Right lobe of liver (tissue), 6 donors: Measurements from ENCODE around the gene SLC38A1. TPM values are rescaled to one million over a fixed set of nuclear protein-coding genes. Genes with fewer than 3 reads are reported as not detected.

ENCODE experiments used
- ATAC-seq, 4 donors: fragments of 200-7000 bp; cut with Tn5 transposase; one replicate each; pipeline ENCODE4 v1.9.1; 2020; ENCODE audit warnings: mild to moderate bottlenecking in 4 of 4, moderate library complexity in 4 of 4
- DNase-seq, 3 donors: peaks; one replicate each; pipeline ENCODE4 v3.0.0-alpha.2; 2020
- H3K27ac ChIP-seq, 3 donors: fragments of 200-600 bp; one replicate each; pipeline ENCODE4 v1.8.0; 2022
- H3K27me3 ChIP-seq, 2 donors: fragments of 200-600 bp; one replicate each; pipeline ENCODE4 v1.8.0; 2022
- H3K36me3 ChIP-seq, 4 donors: fragments of 200-600 bp; sonication (generic) in 1 of 4; one replicate each; pipeline versions ENCODE4 v1.5.1 to v1.8.0; 2017 to 2022; ENCODE audit warnings: control low read depth in 1 of 4
- H3K4me1 ChIP-seq, 4 donors: fragments of 200-600 bp; sonication (generic) in 1 of 4; one replicate each; pipeline versions ENCODE4 v1.5.1 to v1.8.0; 2017 to 2022; ENCODE audit warnings: control low read depth in 1 of 4
- H3K4me3 ChIP-seq, 3 donors: fragments of 200-600 bp; one replicate each; pipeline ENCODE4 v1.8.0; 2022
- H3K9me3 ChIP-seq, 4 donors: fragments of 200-600 bp; sonication (generic) in 1 of 4; one replicate each; pipeline versions ENCODE4 v1.5.1 to v1.8.0; 2017 to 2022; ENCODE audit warnings: control low read depth in 1 of 4
- POLR2A ChIP-seq: fragments of 450-650 bp; IDR thresholded peaks from one replicate; pipeline ENCODE4 v1.6.1; 2017; ENCODE audit warnings: antibody characterized with exemption, mild to moderate bottlenecking
- WGBS: methylation state at CpG from one replicate; pipeline ENCODE4 v1.1.6; 2018; ENCODE audit warnings: low coverage, low lambda C conversion rate; ENCODE audit not compliant: insufficient coverage; ENCODE audit errors: missing lambda C conversion rate; 5-methylcytosine and 5-hydroxymethylcytosine counted together
- intact Hi-C, 2 donors: fragments of 100-400 bp; cut with DNase I; formaldehyde crosslinking; loops; one replicate each; pipeline versions ENCODE4 v1.11.2 to v1.14.1; 2022
- total RNA-seq, 6 experiments: library from RNA; depleted of rRNA in 2 of 6; stranded (reverse); fragments of >200 nt in 2 of 6; fragmentation: NEBNext Ultra II Directional in 3 of 6; extraction: Animal tissue kit (Norgen Biotek cat#: 25700) in 3 of 6; gene quantifications; one replicate each; pipeline versions ENCODE4 v1.1.0 to v1.2.4, GENCODE V29; 2016 to 2023
- TF ChIP-seq, protein P1 (sequence below), 4 donors: fragments of 200-600 bp in 3 of 4; fragments of 450-650 bp in 1 of 4; IDR thresholded peaks; one replicate each; pipeline versions ENCODE4 v1.5.1 to v1.8.0; 2016 to 2022; ENCODE audit warnings: antibody characterized with exemption in 4 of 4, mild to moderate bottlenecking in 2 of 4
- donor health status: DM: no; HTN: yes; CAD: no.
- donor health status: DM: no; HTN: no; CAD: no.
- donor health status: DM: no; HTN: no; CAD: no.
- donor health status: DM: no; HTN: yes; CAD: no.
- donor health status: DM: no; HTN: yes; CAD: no.

SLC38A1 gene
- total RNA-seq, 6 experiments from 2014 or later: 7.9 to 20.7 (median 12.2) TPM

DNA sequence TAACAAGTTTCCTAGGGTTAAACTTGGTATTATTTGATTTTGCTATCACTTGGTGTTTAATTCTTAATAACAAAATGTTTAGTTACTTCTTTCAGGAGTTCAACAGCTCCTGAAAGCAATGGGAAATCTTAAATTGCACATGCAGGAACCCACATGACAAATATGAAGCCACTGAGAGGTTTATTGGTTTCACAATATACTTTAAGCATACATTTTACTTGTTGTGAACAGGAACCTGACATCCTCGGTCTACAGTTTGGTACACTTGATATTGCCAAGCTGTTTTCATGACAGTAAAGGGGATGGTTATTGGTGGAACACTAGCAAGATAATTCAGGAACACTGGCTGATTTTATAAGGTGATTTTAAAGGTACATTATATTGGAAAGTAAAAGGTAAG is 46.2 kb downstream of the SLC38A1 start:
- no peak for TF ChIP-seq POLR2A
- TF ChIP-seq, protein P1, sequence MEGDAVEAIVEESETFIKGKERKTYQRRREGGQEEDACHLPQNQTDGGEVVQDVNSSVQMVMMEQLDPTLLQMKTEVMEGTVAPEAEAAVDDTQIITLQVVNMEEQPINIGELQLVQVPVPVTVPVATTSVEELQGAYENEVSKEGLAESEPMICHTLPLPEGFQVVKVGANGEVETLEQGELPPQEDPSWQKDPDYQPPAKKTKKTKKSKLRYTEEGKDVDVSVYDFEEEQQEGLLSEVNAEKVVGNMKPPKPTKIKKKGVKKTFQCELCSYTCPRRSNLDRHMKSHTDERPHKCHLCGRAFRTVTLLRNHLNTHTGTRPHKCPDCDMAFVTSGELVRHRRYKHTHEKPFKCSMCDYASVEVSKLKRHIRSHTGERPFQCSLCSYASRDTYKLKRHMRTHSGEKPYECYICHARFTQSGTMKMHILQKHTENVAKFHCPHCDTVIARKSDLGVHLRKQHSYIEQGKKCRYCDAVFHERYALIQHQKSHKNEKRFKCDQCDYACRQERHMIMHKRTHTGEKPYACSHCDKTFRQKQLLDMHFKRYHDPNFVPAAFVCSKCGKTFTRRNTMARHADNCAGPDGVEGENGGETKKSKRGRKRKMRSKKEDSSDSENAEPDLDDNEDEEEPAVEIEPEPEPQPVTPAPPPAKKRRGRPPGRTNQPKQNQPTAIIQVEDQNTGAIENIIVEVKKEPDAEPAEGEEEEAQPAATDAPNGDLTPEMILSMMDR (IDR thresholded peaks at IDR 0.05): no peak
- Histone ChIP-seq H3K9me3 (no peaks in the 10 kb centered on the region), H3K36me3 (no peaks in the 10 kb centered on the region), H3K27ac (no peak overlapping the region), H3K4me1 (no peaks in the 10 kb centered on the region), H3K27me3 (no peaks in the 10 kb centered on the region), H3K4me3 (no peak overlapping the region)
- DNase-seq: no peak
- WGBS: 50% methylated on average over 1 of the region's 1 CpG
- ATAC-seq: no peak
- intact Hi-C loops: no loop called here

DNA sequence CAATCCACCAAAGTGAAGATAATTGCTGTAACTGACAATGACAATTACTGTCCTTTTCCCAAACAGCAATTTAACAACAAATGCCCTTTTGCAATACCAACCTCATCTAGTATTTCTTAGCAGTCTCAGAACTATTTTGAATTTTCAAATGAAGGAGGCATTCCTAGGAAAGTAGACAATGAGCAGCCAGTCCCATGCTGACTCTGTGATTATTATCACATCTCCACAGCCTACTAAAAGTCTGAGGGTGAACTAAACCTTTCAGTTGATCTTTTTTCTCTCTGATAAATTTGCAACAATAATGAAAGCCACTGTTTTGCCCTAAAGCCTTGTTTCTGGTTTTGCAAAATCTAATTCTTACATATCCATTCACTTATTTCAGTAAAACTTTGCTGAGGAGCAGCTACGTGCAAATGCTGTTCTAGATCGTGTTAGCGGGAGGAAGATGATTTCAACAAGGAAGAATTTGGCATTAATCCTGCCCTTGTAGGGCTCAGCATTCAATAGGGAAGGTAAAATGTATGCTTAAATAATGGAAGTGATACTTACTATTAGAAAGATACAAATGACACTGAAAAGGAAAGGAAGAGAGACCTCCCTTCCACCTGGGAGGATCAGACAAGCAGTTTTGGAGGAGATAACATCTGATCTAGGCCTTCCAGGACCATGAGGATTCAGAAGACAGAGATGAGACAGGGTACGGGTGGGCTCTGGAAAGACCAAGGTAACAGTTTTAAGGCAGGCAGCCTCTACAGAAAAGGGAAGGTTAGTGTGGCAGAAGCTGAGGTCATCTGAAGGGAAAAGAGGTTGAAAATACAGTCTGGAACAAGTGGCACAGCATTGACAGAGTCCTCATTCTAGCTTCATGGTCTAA is 47.4 kb downstream of the SLC38A1 start:
- no peak for DNase-seq
- intact Hi-C loops: no loop called here

DNA sequence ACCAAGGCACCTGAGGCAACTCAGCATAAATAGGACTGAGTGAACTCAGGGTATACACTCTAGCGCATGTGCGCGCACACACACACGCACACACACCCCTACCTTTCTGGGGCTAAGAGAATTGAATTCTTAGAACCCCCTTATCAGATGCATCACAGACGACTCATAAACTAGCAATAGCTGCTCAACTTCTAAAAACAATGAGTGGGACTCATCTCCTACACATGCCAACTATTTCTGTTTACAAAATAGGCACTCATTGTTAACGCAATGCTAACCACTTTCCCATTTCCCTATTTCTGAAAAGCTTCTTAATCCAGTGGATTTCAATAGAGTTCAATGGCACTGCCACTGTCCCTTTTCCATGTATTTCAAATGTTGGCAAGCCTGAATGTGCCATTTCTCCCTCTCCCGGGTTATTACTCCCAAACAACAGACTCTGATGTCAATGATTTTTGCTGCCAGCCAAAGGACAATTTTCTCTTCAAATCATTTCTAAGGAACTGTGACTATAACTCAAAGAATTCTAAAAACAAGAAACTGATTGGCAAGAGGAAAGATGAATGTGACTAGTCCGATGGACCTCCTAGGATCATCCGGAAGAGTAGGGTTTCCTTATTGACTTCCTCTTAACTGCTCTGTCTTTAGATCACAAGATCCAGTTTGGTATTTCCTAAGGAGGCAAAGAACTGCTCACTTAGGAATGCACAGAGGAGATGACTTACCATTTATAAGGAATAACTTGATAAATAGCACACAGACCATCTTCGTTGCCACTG is 48.8 kb downstream of the SLC38A1 start:
- WGBS: 50% methylated on average over 6 of the region's 10 CpGs
- DNase-seq (no peak), ATAC-seq (no peak)
- H3K4me3 ChIP-seq: no peak overlapping the region
- H3K27me3 ChIP-seq: no peaks in the 10 kb centered on the region
- no peak for TF ChIP-seq POLR2A
- TF ChIP-seq, protein P1 (IDR thresholded peaks at IDR 0.05): no peak
- H3K36me3 ChIP-seq: no peaks in the 10 kb centered on the region
- H3K27ac ChIP-seq: no peak overlapping the region
- intact Hi-C loops: no loop called here
- no peaks in the 10 kb centered on the region for H3K4me1 ChIP-seq
- H3K9me3 ChIP-seq: no peaks in the 10 kb centered on the region

More for the DNA sequence above, 47.4 kb downstream of the SLC38A1 start:
- no peaks in the 10 kb centered on the region for H3K27me3 ChIP-seq
- no peaks in the 10 kb centered on the region for H3K36me3 ChIP-seq
- no peaks in the 10 kb centered on the region for H3K4me1 ChIP-seq
- H3K9me3 ChIP-seq: no peaks in the 10 kb centered on the region
- WGBS: 75% methylated on average over 4 of the region's 4 CpGs
- TF ChIP-seq POLR2A: no peak
- TF ChIP-seq, protein P1 (IDR thresholded peaks at IDR 0.05): no peak
- ATAC-seq: no peak
- H3K27ac ChIP-seq: no peak overlapping the region
- no peak overlapping the region for H3K4me3 ChIP-seq

DNA sequence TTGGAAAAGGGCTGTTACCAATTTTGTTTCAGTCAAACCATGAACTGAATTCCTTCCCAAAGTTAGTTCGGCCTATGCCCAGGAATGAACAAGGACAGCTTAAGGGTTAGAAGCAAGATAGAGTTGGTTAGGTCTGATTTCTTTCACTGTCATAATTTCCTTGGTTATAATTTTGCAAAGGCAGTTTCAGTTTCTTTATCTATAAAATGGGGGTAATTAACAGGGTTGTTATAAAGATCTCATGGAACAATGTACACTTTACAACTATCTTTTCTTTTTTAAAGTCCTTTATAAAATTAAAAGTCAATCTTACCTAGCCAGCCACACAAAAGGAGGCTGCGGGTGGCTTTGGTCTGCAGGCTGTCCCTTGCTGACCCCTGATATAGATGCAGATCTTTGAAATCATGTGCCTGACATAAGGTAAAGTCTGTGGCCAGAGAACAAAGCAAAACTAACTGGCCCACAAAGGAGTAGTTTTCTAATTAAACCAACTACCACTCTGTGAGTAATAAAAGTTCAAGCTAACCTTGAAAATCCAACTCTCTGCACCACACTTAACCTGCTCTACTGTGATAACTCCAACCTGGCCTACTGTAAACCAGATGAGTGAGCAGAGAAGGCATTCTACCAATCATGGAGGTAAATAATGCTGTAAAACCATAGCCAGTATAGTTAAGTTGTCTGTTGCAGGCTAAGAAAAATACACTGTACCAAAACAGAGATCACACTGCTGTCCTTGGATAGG is 49.5 kb downstream of the SLC38A1 start:
- Histone ChIP-seq H3K27me3 (no peaks in the 10 kb centered on the region), H3K36me3 (no peaks in the 10 kb centered on the region), H3K27ac (no peak overlapping the region), H3K9me3 (no peaks in the 10 kb centered on the region), H3K4me1 (no peaks in the 10 kb centered on the region), H3K4me3 (no peak overlapping the region)
- no peak for DNase-seq
- no peak for TF ChIP-seq POLR2A
- TF ChIP-seq, protein P1 (IDR thresholded peaks at IDR 0.05): no peak
- intact Hi-C loops: no loop called here
- 84% methylated on average over 2 of the region's 2 CpGs for WGBS
- ATAC-seq: no peak
